GM10266 (cell line): ENCODE data around the gene CACNA1D.
A peak's percentile ranks its signal among the peaks of the same experiment; 100 is the strongest.

Source experiments
- DNase-seq: peaks from one replicate; pipeline ENCODE4 v3.0.0; 2012; ENCODE audit errors: extremely low spot score
- TF ChIP-seq, protein P1 (sequence below): IDR thresholded peaks from 2 replicates; pipeline ENCODE4 v1.5.1; 2012; ENCODE audit warnings: mild to moderate bottlenecking, low read depth; ENCODE audit not compliant: control insufficient read depth, insufficient read depth; ENCODE audit errors: missing control alignments

Gene CACNA1D

DNA sequence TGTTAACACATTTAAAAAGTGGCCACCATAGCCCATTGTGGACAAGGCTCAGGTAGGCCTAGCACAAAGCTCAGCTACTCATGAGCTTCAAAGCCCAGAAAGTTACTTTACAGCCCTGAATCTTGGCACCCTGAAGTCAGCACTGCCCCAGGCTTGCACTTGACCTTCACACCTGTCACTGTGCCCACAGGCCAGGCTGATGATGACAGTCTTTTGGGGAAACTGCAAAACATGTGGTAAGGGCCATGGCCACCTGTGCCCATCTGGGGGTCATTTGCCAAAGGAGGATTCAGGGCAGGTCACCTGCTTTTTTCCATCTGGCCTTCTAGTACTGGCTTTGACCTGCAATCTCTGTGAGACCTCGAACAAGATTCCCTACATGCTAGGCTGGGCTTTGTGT, 340.8 kb downstream of the CACNA1D start:
- DNase-seq, result no peak
- TF ChIP-seq, protein P1, sequence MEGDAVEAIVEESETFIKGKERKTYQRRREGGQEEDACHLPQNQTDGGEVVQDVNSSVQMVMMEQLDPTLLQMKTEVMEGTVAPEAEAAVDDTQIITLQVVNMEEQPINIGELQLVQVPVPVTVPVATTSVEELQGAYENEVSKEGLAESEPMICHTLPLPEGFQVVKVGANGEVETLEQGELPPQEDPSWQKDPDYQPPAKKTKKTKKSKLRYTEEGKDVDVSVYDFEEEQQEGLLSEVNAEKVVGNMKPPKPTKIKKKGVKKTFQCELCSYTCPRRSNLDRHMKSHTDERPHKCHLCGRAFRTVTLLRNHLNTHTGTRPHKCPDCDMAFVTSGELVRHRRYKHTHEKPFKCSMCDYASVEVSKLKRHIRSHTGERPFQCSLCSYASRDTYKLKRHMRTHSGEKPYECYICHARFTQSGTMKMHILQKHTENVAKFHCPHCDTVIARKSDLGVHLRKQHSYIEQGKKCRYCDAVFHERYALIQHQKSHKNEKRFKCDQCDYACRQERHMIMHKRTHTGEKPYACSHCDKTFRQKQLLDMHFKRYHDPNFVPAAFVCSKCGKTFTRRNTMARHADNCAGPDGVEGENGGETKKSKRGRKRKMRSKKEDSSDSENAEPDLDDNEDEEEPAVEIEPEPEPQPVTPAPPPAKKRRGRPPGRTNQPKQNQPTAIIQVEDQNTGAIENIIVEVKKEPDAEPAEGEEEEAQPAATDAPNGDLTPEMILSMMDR, result no peak

DNA sequence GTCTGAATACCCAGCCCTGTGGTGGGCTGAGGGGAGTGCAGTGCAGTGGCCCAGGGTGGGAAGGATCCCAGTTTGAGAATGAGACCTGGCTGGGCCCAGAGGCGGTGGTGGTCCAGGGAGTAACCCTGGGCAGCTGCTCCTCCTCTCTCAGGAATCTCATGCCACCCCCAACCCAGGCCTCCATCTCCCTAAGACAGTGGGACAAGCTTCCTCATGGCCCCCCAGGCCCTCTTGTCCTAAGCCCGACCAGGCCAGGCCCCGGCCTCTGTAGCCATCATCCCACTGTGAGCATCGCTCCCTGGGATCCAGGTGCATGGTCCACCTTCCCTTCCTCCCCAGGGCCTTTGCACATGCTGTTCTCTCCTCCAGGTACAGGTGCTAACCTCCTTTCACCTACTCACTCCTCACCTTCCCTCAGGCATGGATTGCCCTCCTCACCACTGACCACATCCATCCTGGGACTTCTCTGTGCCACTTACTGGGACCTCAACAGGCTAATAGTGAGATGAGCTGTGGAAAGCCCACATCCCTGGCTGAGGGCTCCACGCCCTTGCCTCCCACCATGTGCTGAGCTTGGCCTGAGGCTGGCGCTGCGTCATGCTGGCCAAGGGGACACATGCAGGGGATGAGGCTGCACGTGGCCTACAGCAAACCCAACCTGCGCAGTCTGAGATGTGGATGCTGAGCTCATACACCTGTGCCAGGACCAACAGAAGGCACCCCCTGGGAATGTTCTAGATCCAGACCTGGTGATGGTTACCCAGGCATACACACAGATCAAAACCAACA, 341.9 kb downstream of the CACNA1D start:
- no peak for DNase-seq
- TF ChIP-seq, protein P1, result no peak

DNA sequence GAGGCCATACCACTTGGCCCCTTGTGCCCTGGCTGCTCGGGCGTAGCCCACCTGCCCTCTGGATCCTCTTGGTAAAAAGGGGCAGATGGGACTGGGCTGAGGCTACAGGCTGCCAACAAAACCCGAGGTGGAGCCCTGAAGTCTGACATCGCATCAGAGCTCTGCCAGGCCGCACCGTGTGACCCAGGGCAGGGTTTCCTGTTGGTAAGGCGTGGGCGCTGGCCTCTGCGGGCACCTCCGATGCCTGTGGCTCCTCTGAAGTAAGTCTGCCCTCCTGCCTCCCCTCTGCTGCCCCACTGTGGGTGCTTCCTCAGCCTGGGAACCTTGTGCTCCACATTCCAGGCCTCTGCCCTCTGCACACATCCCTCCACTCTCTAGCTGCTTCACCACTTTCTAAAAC, 342.9 kb downstream of the CACNA1D start:
- TF ChIP-seq, protein P1, result no peak
- DNase-seq, result no peak

DNA sequence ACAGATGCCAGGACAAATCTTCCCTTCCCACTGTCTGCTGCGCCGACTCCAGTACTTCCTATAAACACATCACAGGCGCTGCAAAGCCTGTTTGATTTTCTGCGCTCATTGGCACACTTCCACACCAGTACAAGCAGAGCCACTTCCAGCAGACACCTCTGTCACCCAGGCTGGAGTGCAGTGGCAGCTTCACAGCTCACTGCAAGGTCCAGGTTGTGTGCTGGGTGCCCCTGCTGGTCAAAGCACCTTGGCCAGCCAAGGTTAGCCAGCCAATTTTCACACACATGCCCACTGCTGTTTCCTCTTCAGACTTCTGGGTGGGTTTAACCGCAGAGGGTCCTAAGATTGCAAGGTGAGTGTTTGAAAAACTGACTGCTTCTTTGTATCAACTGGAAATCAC, 346.9 kb downstream of the CACNA1D start:
- TF ChIP-seq, protein P1, result peak; percentile 14
- DNase-seq, result no peak

DNA sequence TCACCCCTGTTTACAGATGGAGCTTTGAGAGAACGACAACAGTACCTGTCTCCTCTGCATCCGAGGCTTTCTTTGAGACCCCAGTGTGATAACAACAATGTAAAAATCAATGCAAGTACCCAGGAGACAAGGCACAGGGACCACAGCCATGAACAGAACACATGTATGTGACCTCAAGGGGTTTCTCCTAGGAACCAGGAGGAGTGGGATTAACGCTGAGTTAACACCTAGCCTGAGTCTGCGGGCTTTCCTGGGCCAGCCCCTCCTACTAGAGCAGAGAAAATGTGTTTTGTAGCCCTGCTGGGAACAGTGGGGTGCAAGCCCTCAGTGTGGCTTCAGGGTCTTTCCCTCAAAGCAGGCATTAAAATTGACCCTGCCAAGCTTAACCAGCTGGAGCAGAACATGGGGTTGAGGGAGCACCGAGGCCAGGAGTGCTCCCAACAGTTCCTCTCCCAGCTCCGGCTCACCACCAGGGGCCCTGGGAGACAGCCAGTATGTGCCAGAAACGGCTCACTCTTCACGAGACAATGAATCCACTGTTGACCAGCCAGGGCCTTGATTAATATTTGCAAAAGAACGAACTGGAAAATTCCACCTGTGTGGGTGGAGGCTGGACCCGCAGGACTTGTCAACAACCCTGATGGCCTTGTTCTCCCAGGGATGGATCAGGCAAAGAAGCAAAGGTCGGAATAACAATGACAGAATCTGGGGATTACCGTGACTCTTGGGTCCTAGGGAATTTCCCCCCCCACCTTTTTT, 348.2 kb downstream of the CACNA1D start:
- no peak for DNase-seq
- TF ChIP-seq, protein P1, result no peak

DNA sequence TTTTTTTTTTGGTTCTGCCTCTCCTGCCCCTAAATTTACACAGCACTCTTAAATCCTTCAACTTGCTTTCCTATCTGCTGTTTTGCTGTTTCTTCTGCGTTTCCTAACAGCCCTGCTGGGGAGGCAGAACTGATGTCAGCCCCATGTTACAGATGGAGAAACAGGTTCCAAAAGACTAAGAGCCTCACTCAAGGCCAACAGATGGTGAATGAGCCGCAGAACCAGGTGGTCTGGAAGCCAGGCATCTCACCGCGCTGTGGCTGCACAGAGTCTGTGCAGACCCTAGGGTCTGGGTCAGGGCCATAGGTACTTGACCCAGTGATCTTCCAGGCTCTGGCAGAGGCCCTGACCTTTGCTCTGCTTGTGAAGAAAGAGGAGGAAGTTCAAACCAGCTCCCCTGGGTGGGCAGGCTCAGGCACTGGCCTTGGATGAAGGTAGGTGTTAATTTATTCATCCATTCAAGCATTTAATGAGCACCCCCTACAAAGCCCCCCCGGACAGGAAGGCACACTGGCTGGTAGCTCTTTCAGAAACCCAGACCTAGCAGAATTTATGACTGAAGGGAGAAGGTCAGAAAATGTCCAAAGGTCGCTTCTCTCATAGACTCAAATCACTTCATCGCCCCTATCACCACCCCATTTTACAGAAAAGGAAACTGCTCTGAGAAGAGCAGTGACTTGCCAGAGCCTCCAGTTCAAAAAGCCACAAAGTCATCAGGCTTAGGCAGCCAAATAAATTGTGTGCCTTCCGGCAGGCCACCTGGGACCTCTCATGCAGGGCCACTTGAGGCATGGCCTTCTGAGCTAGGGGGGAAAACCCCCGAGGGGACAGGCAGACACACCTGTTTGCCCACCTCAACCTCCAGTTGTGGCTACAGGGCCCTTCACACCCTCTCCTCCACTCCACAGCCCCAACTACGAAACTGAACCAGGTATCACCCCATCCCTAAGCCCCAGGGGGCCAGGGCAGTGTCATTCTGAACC, 349.1 kb downstream of the CACNA1D start:
- TF ChIP-seq, protein P1, result no peak
- DNase-seq, result peak; percentile 52
